Memory B cell (primary cell): ENCODE data around the gene HELT.
"Not testable (repeated sequence)": the region's sequence is repeated elsewhere in the genome, so short reads cannot be mapped to it uniquely, and the experiment has no call there.

ENCODE experiments used
- ATAC-seq: fragments of 150-1000 bp; cut with Tn5 transposase; 2 replicates; pipeline ENCODE4 v1.10.0; 2021; ENCODE audit warnings: low read depth, mild to moderate bottlenecking, moderate library complexity
- DNase-seq, 2 donors: peaks; one replicate each; pipeline ENCODE4 v3.0.0; 2022; ENCODE audit warnings: low spot score in 2 of 2
- H3K27ac Mint-ChIP-seq: one replicate; pipeline ENCODE4 v1.8.0; 2022; ENCODE audit warnings: mild to moderate bottlenecking, moderate library complexity, mixed read lengths
- H3K27me3 Mint-ChIP-seq: one replicate; pipeline ENCODE4 v1.8.0; 2022; ENCODE audit warnings: mixed read lengths
- H3K36me3 Mint-ChIP-seq: one replicate; pipeline ENCODE4 v1.8.0; 2022; ENCODE audit warnings: mild to moderate bottlenecking, mixed read lengths
- H3K4me1 Mint-ChIP-seq: one replicate; pipeline ENCODE4 v1.8.0; 2022; ENCODE audit warnings: mixed read lengths
- H3K4me3 Mint-ChIP-seq: one replicate; pipeline ENCODE4 v1.8.0; 2022; ENCODE audit warnings: mild to moderate bottlenecking, moderate library complexity, mixed read lengths
- H3K9me3 Mint-ChIP-seq: one replicate; pipeline ENCODE4 v1.8.0; 2022; ENCODE audit warnings: mixed read lengths

Gene HELT

GRCh38 chr4:185017964-185018772, at the start of gene HELT:
HELT (plus strand) TSS chr4:185018490; CDS start chr4:185018929, 439 bp downstream.
- Mint-ChIP-seq H3K4me3 (peak within 1 kb of the TSS; percentile 24), H3K36me3 (no peaks in the 10 kb centered on the region), H3K27me3 (peaks cover 31% of the 10 kb centered on the region), H3K9me3 (no peaks in the 10 kb centered on the region), H3K27ac (peak within 1 kb of the TSS; percentile 21), H3K4me1 (peaks cover 15% of the 10 kb centered on the region)
- ATAC-seq: no peak
- DNase-seq: no peak

- ATAC-seq: no peak
These were observed 49.5 kb upstream of the HELT start for GRCh38 chr4:184968784-184969201.

GRCh38 chr4:184969610-184970009, 48.7 kb upstream of the HELT start:
- H3K4me1 Mint-ChIP-seq: peaks cover 3% of the 10 kb centered on the region
- H3K36me3 Mint-ChIP-seq: peaks cover 4% of the 10 kb centered on the region
- H3K27me3 Mint-ChIP-seq: peaks cover 6% of the 10 kb centered on the region
- peaks cover 12% of the 10 kb centered on the region for H3K9me3 Mint-ChIP-seq
- no peak overlapping the region for H3K4me3 Mint-ChIP-seq
- no peak overlapping the region for H3K27ac Mint-ChIP-seq
- no peak for DNase-seq
- no peak for ATAC-seq

More at GRCh38 chr4:184968784-184969201, 49.5 kb upstream of the HELT start:
- Mint-ChIP-seq H3K4me1 (peaks cover 3% of the 10 kb centered on the region), H3K27ac (peak overlapping the region; percentile 98), H3K9me3 (peaks cover 12% of the 10 kb centered on the region), H3K4me3 (no peak overlapping the region), H3K27me3 (peaks cover 6% of the 10 kb centered on the region), H3K36me3 (peaks cover 4% of the 10 kb centered on the region)
- no peak for DNase-seq

GRCh38 chr4:184972991-184973390, 45.3 kb upstream of the HELT start:
- DNase-seq: no peak
- Mint-ChIP-seq H3K4me1 (no peaks in the 10 kb centered on the region), H3K27me3 (peaks cover 19% of the 10 kb centered on the region), H3K9me3 (peaks cover 7% of the 10 kb centered on the region), H3K27ac (no peak overlapping the region), H3K4me3 (no peak overlapping the region), H3K36me3 (peaks cover 5% of the 10 kb centered on the region)
- no peak for ATAC-seq

GRCh38 chr4:184976348-184976747, 41.9 kb upstream of the HELT start:
- not testable (repeated sequence) for DNase-seq, H3K36me3 Mint-ChIP-seq, H3K4me3 Mint-ChIP-seq, H3K9me3 Mint-ChIP-seq, ATAC-seq, H3K4me1 Mint-ChIP-seq, H3K27ac Mint-ChIP-seq
- peaks cover 24% of the 10 kb centered on the region for H3K27me3 Mint-ChIP-seq

- H3K4me1 Mint-ChIP-seq: no peaks in the 10 kb centered on the region
- H3K27ac Mint-ChIP-seq: no peak overlapping the region
- peaks cover 22% of the 10 kb centered on the region for H3K27me3 Mint-ChIP-seq
- ATAC-seq: no peak
- no peaks in the 10 kb centered on the region for H3K9me3 Mint-ChIP-seq
- DNase-seq: no peak
- H3K36me3 Mint-ChIP-seq: peaks cover 5% of the 10 kb centered on the region
- no peak overlapping the region for H3K4me3 Mint-ChIP-seq
These were observed 40.5 kb upstream of the HELT start for GRCh38 chr4:184977747-184978146.

GRCh38 chr4:184978211-184978610, 40.1 kb upstream of the HELT start:
- Mint-ChIP-seq H3K4me1 (no peaks in the 10 kb centered on the region), H3K4me3 (no peak overlapping the region), H3K36me3 (peaks cover 5% of the 10 kb centered on the region), H3K27ac (no peak overlapping the region), H3K27me3 (peaks cover 20% of the 10 kb centered on the region), H3K9me3 (no peaks in the 10 kb centered on the region)
- no peak for DNase-seq
- ATAC-seq: no peak

- no peaks in the 10 kb centered on the region for H3K9me3 Mint-ChIP-seq
- no peak for DNase-seq
- H3K36me3 Mint-ChIP-seq: peaks cover 5% of the 10 kb centered on the region
- no peak overlapping the region for H3K4me3 Mint-ChIP-seq
- ATAC-seq: no peak
- H3K27ac Mint-ChIP-seq: no peak overlapping the region
- H3K27me3 Mint-ChIP-seq: peaks cover 20% of the 10 kb centered on the region
- no peaks in the 10 kb centered on the region for H3K4me1 Mint-ChIP-seq
These were observed 38.7 kb upstream of the HELT start for GRCh38 chr4:184979461-184980124.

GRCh38 chr4:184980261-184980660, 38.0 kb upstream of the HELT start:
- H3K27ac Mint-ChIP-seq: no peak overlapping the region
- no peak for ATAC-seq
- no peaks in the 10 kb centered on the region for H3K4me1 Mint-ChIP-seq
- no peak overlapping the region for H3K4me3 Mint-ChIP-seq
- H3K27me3 Mint-ChIP-seq: peaks cover 18% of the 10 kb centered on the region
- no peak for DNase-seq
- peaks cover 5% of the 10 kb centered on the region for H3K36me3 Mint-ChIP-seq
- H3K9me3 Mint-ChIP-seq: no peaks in the 10 kb centered on the region

GRCh38 chr4:184983672-184984356, 34.5 kb upstream of the HELT start:
- H3K36me3 Mint-ChIP-seq: peaks cover 2% of the 10 kb centered on the region
- no peak overlapping the region for H3K4me3 Mint-ChIP-seq
- no peaks in the 10 kb centered on the region for H3K9me3 Mint-ChIP-seq
- no peaks in the 10 kb centered on the region for H3K4me1 Mint-ChIP-seq
- peaks cover 3% of the 10 kb centered on the region for H3K27me3 Mint-ChIP-seq
- H3K27ac Mint-ChIP-seq: no peak overlapping the region
- DNase-seq: peak in 1 of 2 donors; percentile 28
- peak; percentile 72 for ATAC-seq

- no peaks in the 10 kb centered on the region for H3K36me3 Mint-ChIP-seq
- H3K27me3 Mint-ChIP-seq: no peaks in the 10 kb centered on the region
- DNase-seq (no peak), ATAC-seq (no peak)
- no peak overlapping the region for H3K4me3 Mint-ChIP-seq
- H3K9me3 Mint-ChIP-seq: no peaks in the 10 kb centered on the region
- no peaks in the 10 kb centered on the region for H3K4me1 Mint-ChIP-seq
- H3K27ac Mint-ChIP-seq: no peak overlapping the region
These were observed 30.7 kb upstream of the HELT start for GRCh38 chr4:184987493-184988031.

GRCh38 chr4:184988611-184989010, 29.7 kb upstream of the HELT start:
- H3K4me1 Mint-ChIP-seq: no peaks in the 10 kb centered on the region
- no peak for DNase-seq
- H3K36me3 Mint-ChIP-seq: no peaks in the 10 kb centered on the region
- H3K9me3 Mint-ChIP-seq: no peaks in the 10 kb centered on the region
- no peak overlapping the region for H3K27ac Mint-ChIP-seq
- H3K27me3 Mint-ChIP-seq: no peaks in the 10 kb centered on the region
- no peak for ATAC-seq
- H3K4me3 Mint-ChIP-seq: no peak overlapping the region

- not testable (repeated sequence) for H3K36me3 Mint-ChIP-seq, DNase-seq, ATAC-seq, H3K27ac Mint-ChIP-seq, H3K4me3 Mint-ChIP-seq, H3K27me3 Mint-ChIP-seq, H3K9me3 Mint-ChIP-seq, H3K4me1 Mint-ChIP-seq
These were observed 29.0 kb upstream of the HELT start for GRCh38 chr4:184989283-184989682.

- H3K27me3 Mint-ChIP-seq, DNase-seq, H3K4me3 Mint-ChIP-seq, H3K36me3 Mint-ChIP-seq, H3K9me3 Mint-ChIP-seq, ATAC-seq, H3K27ac Mint-ChIP-seq, H3K4me1 Mint-ChIP-seq: not testable (repeated sequence)
These were observed 28.2 kb upstream of the HELT start for GRCh38 chr4:184990131-184990530.
